HCT116 (cell line): ENCODE data around the gene KCND3. TPM values are rescaled to one million over a fixed set of nuclear protein-coding genes. Genes with fewer than 3 reads are reported as not detected.

Source experiments
- ATAC-seq: fragments of 200-7000 bp; cut with Tn5 transposase; 2 replicates; pipeline ENCODE4 v1.9.1; 2020; ENCODE audit warnings: mild to moderate bottlenecking, moderate library complexity
- BruUV-seq: library from RNA; stranded (reverse); fragments of 400-500 nt; replicated peaks from 2 replicates; lab custom pipeline; 2021; lab: Mats Ljungman, UMichigan
- CTCF ChIA-PET: fragments of 300-600 bp; sonication (Branson Sonifier 250); formaldehyde crosslinking; loops from one replicate; lab custom pipeline; 2021; ENCODE audit warnings: antibody characterized with exemption; lab: Charles Lee
- POLR2A ChIA-PET: fragments of 300-600, 350-600 bp; sonication (Branson Sonifier 250); formaldehyde crosslinking; loops from one replicate; lab custom pipeline; 2021; ENCODE audit warnings: antibody characterized with exemption; lab: Charles Lee
- RAD21 ChIA-PET, 2 experiments: fragments of 300-600 bp; sonication (Branson Sonifier 250); formaldehyde crosslinking; loops; one replicate each; lab custom pipeline; 2023; ENCODE audit warnings: low total read pairs in 2 of 2; ENCODE audit not compliant: uncharacterized antibody in 2 of 2, unreplicated experiment in 2 of 2, low non-redundant PET in 1 of 2; lab: Charles Lee
- DNase-seq: peaks from one replicate; pipeline ENCODE4 v3.0.0-alpha.2; 2010; ENCODE audit warnings: low read depth, low spot score
- H2AFZ ChIP-seq: fragments of 200-600 bp; shearing (Covaris generic), sonication (generic); 2 replicates; pipeline ENCODE4 v1.6.1; 2017; ENCODE audit warnings: low read depth, mixed run types, mixed read lengths, antibody characterized with exemption, low read length; ENCODE audit not compliant: poor library complexity, severe bottlenecking
- H3K27ac ChIP-seq: 2 replicates; pipeline ENCODE4 v1.5.1; 2012; ENCODE audit warnings: low read depth, low read length
- H3K27me3 ChIP-seq: fragments of 200-600 bp; sonication (generic); 2 replicates; pipeline ENCODE4 v1.6.1; 2016; ENCODE audit warnings: mixed run types, low read length, mixed read lengths; ENCODE audit not compliant: insufficient read depth
- H3K36me3 ChIP-seq, 2 experiments: fragments of 200-500 bp in 1 of 2; fragments of 200-600 bp in 1 of 2; sonication (Bioruptor generic) in 1 of 2; sonication (generic) in 1 of 2; 2 replicates each; pipeline versions ENCODE4 v1.5.1 to v1.6.1; 2014 to 2016; ENCODE audit warnings: low read length in 2 of 2, inconsistent platforms in 1 of 2, mixed read lengths in 1 of 2, mixed run types in 1 of 2; ENCODE audit not compliant: insufficient read depth in 2 of 2, control insufficient read depth in 1 of 2
- H3K4me1 ChIP-seq, 2 experiments: fragments of 200-600 bp in 1 of 2; sonication (generic) in 1 of 2; 2 replicates each; pipeline versions ENCODE4 v1.5.1 to v1.6.1; 2012 to 2017; ENCODE audit warnings: low read length in 2 of 2, inconsistent platforms in 1 of 2, mild to moderate bottlenecking in 1 of 2, mixed read lengths in 1 of 2, mixed run types in 1 of 2, moderate library complexity in 1 of 2; ENCODE audit not compliant: insufficient read depth in 2 of 2, control insufficient read depth in 1 of 2
- H3K4me2 ChIP-seq: fragments of 200-600 bp; sonication (generic); 2 replicates; pipeline ENCODE4 v1.6.1; 2017; ENCODE audit warnings: mixed run types, low read length, mixed read lengths
- H3K4me3 ChIP-seq, 2 experiments: fragments of 200-600 bp in 1 of 2; sonication (generic) in 1 of 2; replicated peaks in 1 of 2; 2 replicates each; pipeline ENCODE4 v1.5.1; 2011 to 2016; ENCODE audit warnings: low read length in 2 of 2, control low read depth in 1 of 2, low read depth in 1 of 2, mild to moderate bottlenecking in 1 of 2, mixed read lengths in 1 of 2, mixed run types in 1 of 2
- H3K79me2 ChIP-seq: fragments of 200-600 bp; sonication (generic); 2 replicates; pipeline ENCODE4 v1.6.1; 2017; ENCODE audit warnings: mild to moderate bottlenecking, mixed run types, low read length, moderate library complexity, mixed read lengths; ENCODE audit not compliant: insufficient read depth
- H3K9ac ChIP-seq: fragments of 200-600 bp; sonication (generic); 2 replicates; pipeline ENCODE4 v1.6.1; 2016; ENCODE audit warnings: low read length, mixed read lengths
- H3K9me2 ChIP-seq: fragments of 200-600 bp; sonication (generic), shearing (Covaris generic); 2 replicates; pipeline ENCODE4 v1.6.1; 2017; ENCODE audit warnings: mixed run types, mild to moderate bottlenecking, moderate library complexity; ENCODE audit not compliant: insufficient read depth
- H3K9me3 ChIP-seq, 2 experiments: fragments of 200-500 bp in 1 of 2; fragments of 200-600 bp in 1 of 2; sonication (Bioruptor generic) in 1 of 2; sonication (generic) in 1 of 2; 2 replicates each; pipeline ENCODE4 v1.6.1; 2014 to 2017; ENCODE audit warnings: low read length in 2 of 2, mixed read lengths in 2 of 2, inconsistent platforms in 1 of 2, low read depth in 1 of 2, mild to moderate bottlenecking in 1 of 2, mixed run types in 1 of 2, moderate library complexity in 1 of 2; ENCODE audit not compliant: control insufficient read depth in 1 of 2, insufficient read depth in 1 of 2
- H4K20me1 ChIP-seq: fragments of 200-600 bp; sonication (generic), shearing (Covaris generic); 2 replicates; pipeline ENCODE4 v1.6.1; 2017; ENCODE audit warnings: mixed run types, mild to moderate bottlenecking, moderate library complexity; ENCODE audit not compliant: insufficient read depth
- EGR1 ChIP-seq: IDR thresholded peaks from 2 replicates; pipeline ENCODE4 v1.6.1; 2012; ENCODE audit warnings: low read depth
- SP1 ChIP-seq: IDR thresholded peaks from 2 replicates; pipeline ENCODE4 v1.6.1; 2012; ENCODE audit warnings: low read depth
- TCF7L2 ChIP-seq: IDR thresholded peaks from 2 replicates; pipeline ENCODE4 v1.7.0; 2011; ENCODE audit warnings: borderline replicate concordance, inconsistent platforms; ENCODE audit not compliant: insufficient read depth, insufficient read length; ENCODE audit errors: extremely low read depth
- intact Hi-C: fragments of 100-400 bp; cut with micrococcal nuclease; formaldehyde crosslinking; loops from 2 replicates; pipeline ENCODE4 v1.10.0; 2022
- total RNA-seq: library from RNA; stranded (reverse); gene quantifications from one replicate; pipeline ENCODE4 v1.2.1, GENCODE V29; 2021; ENCODE audit not compliant: unreplicated experiment
- TF ChIP-seq, protein P1 (sequence below): IDR thresholded peaks from 2 replicates; pipeline ENCODE4 v1.6.1; 2011; ENCODE audit warnings: mild to moderate bottlenecking, low read length, moderate library complexity; ENCODE audit not compliant: insufficient replicate concordance; ENCODE audit errors: extremely low read depth
- TF ChIP-seq, protein P2 (sequence below), 3 experiments: fragments of 200-600 bp in 1 of 3; sonication (generic) in 1 of 3; IDR thresholded peaks in 2 of 3; conservative IDR thresholded peaks in 1 of 3; 2 replicates each; pipeline ENCODE4 v1.5.1; 2012 to 2017; ENCODE audit warnings: low read depth in 2 of 3, low read length in 2 of 3, antibody characterized with exemption in 1 of 3, borderline replicate concordance in 1 of 3, control low read depth in 1 of 3, mild to moderate bottlenecking in 1 of 3, mixed read lengths in 1 of 3, mixed run types in 1 of 3, moderate library complexity in 1 of 3; ENCODE audit not compliant: insufficient read depth in 1 of 3

The KCND3 gene
- total RNA-seq, 1 experiment from 2014 or later = 0.44 TPM

DNA sequence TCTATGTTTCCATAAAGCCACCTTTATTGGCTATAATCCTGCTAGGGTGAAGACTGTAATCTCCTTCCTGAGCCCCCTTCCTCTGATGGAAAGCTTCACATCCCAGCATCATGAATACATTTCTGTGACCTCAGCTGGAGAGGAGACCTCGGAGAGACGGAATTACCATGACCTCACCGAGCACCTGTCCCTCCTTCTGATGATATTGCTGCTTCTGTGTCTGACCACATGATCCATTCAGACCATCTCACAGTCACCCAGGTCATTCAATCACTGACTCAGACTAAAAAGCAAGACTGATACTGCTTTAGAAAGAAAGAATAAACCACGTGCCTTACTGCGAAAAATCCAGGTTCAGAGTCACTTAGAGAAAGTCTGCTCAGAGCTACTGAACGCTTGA is 8.8 kb downstream of the KCND3 start:
- POLR2A ChIA-PET = no interaction called here
- CTCF ChIA-PET = no interaction called here

More for the DNA sequence above, 8.8 kb downstream of the KCND3 start:
- no peak overlapping the region for H3K4me3 ChIP-seq
- RAD21 ChIA-PET = no interaction called here
- no peaks in the 10 kb centered on the region for H4K20me1 ChIP-seq
- H3K9me2 ChIP-seq = no peaks in the 10 kb centered on the region
- DNase-seq (no peak), ATAC-seq (no peak)
- TF ChIP-seq, protein P1, sequence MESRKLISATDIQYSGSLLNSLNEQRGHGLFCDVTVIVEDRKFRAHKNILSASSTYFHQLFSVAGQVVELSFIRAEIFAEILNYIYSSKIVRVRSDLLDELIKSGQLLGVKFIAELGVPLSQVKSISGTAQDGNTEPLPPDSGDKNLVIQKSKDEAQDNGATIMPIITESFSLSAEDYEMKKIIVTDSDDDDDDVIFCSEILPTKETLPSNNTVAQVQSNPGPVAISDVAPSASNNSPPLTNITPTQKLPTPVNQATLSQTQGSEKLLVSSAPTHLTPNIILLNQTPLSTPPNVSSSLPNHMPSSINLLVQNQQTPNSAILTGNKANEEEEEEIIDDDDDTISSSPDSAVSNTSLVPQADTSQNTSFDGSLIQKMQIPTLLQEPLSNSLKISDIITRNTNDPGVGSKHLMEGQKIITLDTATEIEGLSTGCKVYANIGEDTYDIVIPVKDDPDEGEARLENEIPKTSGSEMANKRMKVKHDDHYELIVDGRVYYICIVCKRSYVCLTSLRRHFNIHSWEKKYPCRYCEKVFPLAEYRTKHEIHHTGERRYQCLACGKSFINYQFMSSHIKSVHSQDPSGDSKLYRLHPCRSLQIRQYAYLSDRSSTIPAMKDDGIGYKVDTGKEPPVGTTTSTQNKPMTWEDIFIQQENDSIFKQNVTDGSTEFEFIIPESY = no peak
- TF ChIP-seq EGR1 = no peak
- no peak for TF ChIP-seq TCF7L2
- TF ChIP-seq SP1 = no peak
- TF ChIP-seq, protein P2, sequence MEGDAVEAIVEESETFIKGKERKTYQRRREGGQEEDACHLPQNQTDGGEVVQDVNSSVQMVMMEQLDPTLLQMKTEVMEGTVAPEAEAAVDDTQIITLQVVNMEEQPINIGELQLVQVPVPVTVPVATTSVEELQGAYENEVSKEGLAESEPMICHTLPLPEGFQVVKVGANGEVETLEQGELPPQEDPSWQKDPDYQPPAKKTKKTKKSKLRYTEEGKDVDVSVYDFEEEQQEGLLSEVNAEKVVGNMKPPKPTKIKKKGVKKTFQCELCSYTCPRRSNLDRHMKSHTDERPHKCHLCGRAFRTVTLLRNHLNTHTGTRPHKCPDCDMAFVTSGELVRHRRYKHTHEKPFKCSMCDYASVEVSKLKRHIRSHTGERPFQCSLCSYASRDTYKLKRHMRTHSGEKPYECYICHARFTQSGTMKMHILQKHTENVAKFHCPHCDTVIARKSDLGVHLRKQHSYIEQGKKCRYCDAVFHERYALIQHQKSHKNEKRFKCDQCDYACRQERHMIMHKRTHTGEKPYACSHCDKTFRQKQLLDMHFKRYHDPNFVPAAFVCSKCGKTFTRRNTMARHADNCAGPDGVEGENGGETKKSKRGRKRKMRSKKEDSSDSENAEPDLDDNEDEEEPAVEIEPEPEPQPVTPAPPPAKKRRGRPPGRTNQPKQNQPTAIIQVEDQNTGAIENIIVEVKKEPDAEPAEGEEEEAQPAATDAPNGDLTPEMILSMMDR (IDR thresholded peaks at IDR 0.05 in 2 of 3, conservative IDR thresholded peaks at IDR 0.05 in 1 of 3; ENCODE audit: borderline replicate concordance in 1 of 3, insufficient read depth in 1 of 3, low read depth in 2 of 3, low read length in 2 of 3) = no peak
- no peaks in the 10 kb centered on the region for H3K9me3 ChIP-seq
- intact Hi-C loops = no loop called here
- H3K4me2 ChIP-seq = no peak overlapping the region
- no peaks in the 10 kb centered on the region for H3K36me3 ChIP-seq
- BruUV-seq = no TSS peak
- H3K27me3 ChIP-seq = peaks cover 39% of the 10 kb centered on the region
- no peak overlapping the region for H2AFZ ChIP-seq
- H3K4me1 ChIP-seq = no peaks in the 10 kb centered on the region
- H3K79me2 ChIP-seq = no peaks in the 10 kb centered on the region
- no peak overlapping the region for H3K27ac ChIP-seq
- H3K9ac ChIP-seq = no peak overlapping the region
